Transverse colon (tissue), 4 donors: Measurements from ENCODE around the gene OSBPL9. TPM values are rescaled to one million over a fixed set of nuclear protein-coding genes. Genes with fewer than 3 reads are reported as not detected.
A peak's percentile ranks its signal among the peaks of the same experiment; 100 is the strongest.

Source experiments
- DNase-seq: peaks from one replicate; pipeline ENCODE4 v3.0.0-alpha.2; 2019
- H3K27ac ChIP-seq, 4 donors: fragments of 200-600 bp; sonication (generic); 2 replicates each; pipeline ENCODE4 v1.5.1; 2016 to 2018; ENCODE audit warnings: inconsistent platforms in 4 of 4
- H3K27me3 ChIP-seq: fragments of 200-600 bp; sonication (generic); 2 replicates; pipeline ENCODE4 v1.5.1; 2017; ENCODE audit warnings: inconsistent platforms
- H3K36me3 ChIP-seq, 4 donors: fragments of 200-600 bp; sonication (generic); 2 replicates each; pipeline ENCODE4 v1.5.1; 2017 to 2019; ENCODE audit warnings: inconsistent platforms in 4 of 4
- H3K4me1 ChIP-seq, 4 donors: fragments of 200-600 bp; sonication (generic); 2 replicates each; pipeline ENCODE4 v1.5.1; 2017 to 2020; ENCODE audit warnings: inconsistent platforms in 4 of 4
- H3K4me3 ChIP-seq, 4 donors: fragments of 200-600 bp; sonication (generic); 1 replicate in 1 of 4; 2 replicates in 3 of 4; pipeline versions ENCODE4 v1.5.1 to v1.6.1; 2017 to 2019; ENCODE audit warnings: inconsistent platforms in 4 of 4
- H3K9me3 ChIP-seq, 2 donors: fragments of 200-600 bp; sonication (generic); 2 replicates each; pipeline ENCODE4 v1.5.1; 2017 to 2019; ENCODE audit warnings: inconsistent platforms in 2 of 2
- EP300 ChIP-seq: sonication (generic); formaldehyde crosslinking; IDR thresholded peaks from one replicate; pipeline ENCODE4 v1.6.1; 2017; ENCODE audit warnings: antibody characterized with exemption, low read depth
- POLR2A ChIP-seq: fragments of 450-650 bp; IDR thresholded peaks from one replicate; pipeline ENCODE4 v1.6.1; 2016; ENCODE audit warnings: antibody characterized with exemption, mild to moderate bottlenecking, moderate library complexity
- POLR2AphosphoS5 ChIP-seq, 3 donors: sonication (generic); formaldehyde crosslinking; IDR thresholded peaks; one replicate each; pipeline ENCODE4 v1.6.1; 2016; ENCODE audit warnings: antibody characterized with exemption in 3 of 3
- WGBS, 2 donors: methylation state at CpG; one replicate each; pipeline ENCODE4 v1.1.5; 2018; ENCODE audit warnings: low coverage in 1 of 2; 5-methylcytosine and 5-hydroxymethylcytosine counted together
- in situ Hi-C, 4 donors: fragments of 200-750 bp; cut with MboI; loops; one replicate each; pipeline versions ENCODE4 v1.15.0 to v1.15.1; 2017; ENCODE audit warnings: low sequenced_read_pairs in 3 of 4, low pct_ligation_motif_present in 1 of 4, low pct_unique_long_range_greater_than_20kb in 1 of 4
- intact Hi-C: fragments of 100-400 bp; cut with DNase I; formaldehyde crosslinking; loops from one replicate; pipeline ENCODE4 v1.15.1; 2023; ENCODE audit warnings: low total_unique reads
- total RNA-seq, 4 donors: library from RNA; depleted of rRNA; stranded (reverse); fragments of >200 nt; gene quantifications; one replicate each; pipeline ENCODE4 v1.1.0, GENCODE V29; 2016
- TF ChIP-seq, protein P1 (sequence below), 5 experiments: fragments of 200-600 bp in 3 of 5; fragments of 450-650 bp in 2 of 5; sonication (generic) in 3 of 5; IDR thresholded peaks; 1 replicate in 2 of 5; 2 replicates in 3 of 5; pipeline ENCODE4 v1.5.1; 2016 to 2017; ENCODE audit warnings: antibody characterized with exemption in 5 of 5, inconsistent platforms in 3 of 5, mild to moderate bottlenecking in 2 of 5, moderate library complexity in 1 of 5

The OSBPL9 gene
- total RNA-seq, 4 donors from 2014 or later: 56.1 to 82.1 (median 65.4) TPM

DNA sequence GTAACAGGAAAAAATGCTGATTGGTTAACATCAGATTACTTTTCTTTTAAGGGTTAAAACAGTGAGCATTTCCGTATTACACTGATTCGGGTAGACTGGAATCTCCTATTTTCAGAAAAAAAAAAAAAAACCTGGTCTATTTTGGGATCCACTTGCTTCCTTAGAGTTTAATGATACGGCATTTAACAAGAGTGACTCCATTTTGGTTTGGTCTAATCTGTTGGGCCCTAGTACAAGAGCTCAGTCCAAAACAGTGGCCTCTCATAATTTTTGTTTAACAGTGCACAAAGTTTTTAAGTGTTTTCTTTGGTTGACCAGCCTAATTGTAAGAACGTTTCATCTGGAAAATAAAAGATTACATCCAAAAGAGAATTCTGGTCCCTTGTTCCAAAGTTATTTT, 141.4 kb downstream of the OSBPL9 start:
- Histone ChIP-seq H3K4me3 (no peak overlapping the region), H3K27me3 (no peaks in the 10 kb centered on the region), H3K36me3 (peaks cover 0 to 14% (median 4%) of the 10 kb centered on the region in 4 donors), H3K27ac (no peak overlapping the region), H3K9me3 (no peaks in the 10 kb centered on the region), H3K4me1 (no peaks in the 10 kb centered on the region)
- intact Hi-C loops: no loop called here
- TF ChIP-seq EP300: no peak
- TF ChIP-seq POLR2AphosphoS5 (IDR thresholded peaks at IDR 0.05): no peak
- no peak for TF ChIP-seq POLR2A
- TF ChIP-seq, protein P1, sequence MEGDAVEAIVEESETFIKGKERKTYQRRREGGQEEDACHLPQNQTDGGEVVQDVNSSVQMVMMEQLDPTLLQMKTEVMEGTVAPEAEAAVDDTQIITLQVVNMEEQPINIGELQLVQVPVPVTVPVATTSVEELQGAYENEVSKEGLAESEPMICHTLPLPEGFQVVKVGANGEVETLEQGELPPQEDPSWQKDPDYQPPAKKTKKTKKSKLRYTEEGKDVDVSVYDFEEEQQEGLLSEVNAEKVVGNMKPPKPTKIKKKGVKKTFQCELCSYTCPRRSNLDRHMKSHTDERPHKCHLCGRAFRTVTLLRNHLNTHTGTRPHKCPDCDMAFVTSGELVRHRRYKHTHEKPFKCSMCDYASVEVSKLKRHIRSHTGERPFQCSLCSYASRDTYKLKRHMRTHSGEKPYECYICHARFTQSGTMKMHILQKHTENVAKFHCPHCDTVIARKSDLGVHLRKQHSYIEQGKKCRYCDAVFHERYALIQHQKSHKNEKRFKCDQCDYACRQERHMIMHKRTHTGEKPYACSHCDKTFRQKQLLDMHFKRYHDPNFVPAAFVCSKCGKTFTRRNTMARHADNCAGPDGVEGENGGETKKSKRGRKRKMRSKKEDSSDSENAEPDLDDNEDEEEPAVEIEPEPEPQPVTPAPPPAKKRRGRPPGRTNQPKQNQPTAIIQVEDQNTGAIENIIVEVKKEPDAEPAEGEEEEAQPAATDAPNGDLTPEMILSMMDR (IDR thresholded peaks at IDR 0.05): no peak
- 74 to 91% methylated on average over 4 of the region's 4 CpGs for WGBS, 2 donors
- no peak for DNase-seq
- in situ Hi-C loops: loop anchor here in 1 of 4 donors (25.0 kb wide), 1 partner anchor 121 kb away; no protein-coding TSS in a partner anchor

DNA sequence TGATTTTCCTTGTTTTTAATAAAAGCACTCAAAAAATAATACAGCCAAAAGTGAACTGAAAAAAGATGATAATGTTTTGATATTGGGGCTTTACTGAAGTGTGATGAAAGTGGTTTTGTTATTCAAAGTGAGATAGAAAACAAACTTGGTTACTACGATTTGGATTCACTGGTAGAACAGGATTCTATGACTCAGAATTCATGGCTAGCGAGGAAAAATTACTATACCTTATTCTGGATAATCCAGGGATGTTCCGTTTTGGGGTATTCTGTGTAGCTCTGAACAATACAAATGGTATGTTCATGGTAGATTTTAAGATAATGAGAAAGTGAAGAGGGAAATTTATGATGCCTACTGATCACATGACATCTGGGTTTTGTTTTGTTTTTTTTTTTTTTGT, 144.0 kb downstream of the OSBPL9 start:
- TF ChIP-seq POLR2AphosphoS5 (IDR thresholded peaks at IDR 0.05) (no peak), EP300 (no peak), POLR2A (no peak)
- TF ChIP-seq, protein P1 (IDR thresholded peaks at IDR 0.05): no peak
- Histone ChIP-seq H3K36me3 (peaks cover 0 to 16% (median 7%) of the 10 kb centered on the region in 4 donors), H3K4me1 (no peaks in the 10 kb centered on the region), H3K4me3 (no peak overlapping the region), H3K9me3 (no peaks in the 10 kb centered on the region), H3K27ac (no peak overlapping the region), H3K27me3 (no peaks in the 10 kb centered on the region)
- WGBS, 2 donors: 87 to 88% methylated on average over 3 of the region's 3 CpGs
- in situ Hi-C loops: loop anchor here in 1 of 4 donors (25.0 kb wide), 1 partner anchor 124 kb away; no protein-coding TSS in a partner anchor
- no peak for DNase-seq
- intact Hi-C loops: no loop called here

GRCh38 chr1:51761351-51761750, 144.5 kb downstream of the OSBPL9 start:
- no peak overlapping the region for H3K4me3 ChIP-seq
- intact Hi-C loops (no loop called here), in situ Hi-C loops (loop anchor here in 1 of 4 donors (25.0 kb wide), 1 partner anchor 124 kb away; no protein-coding TSS in a partner anchor)
- H3K4me1 ChIP-seq: no peaks in the 10 kb centered on the region
- peaks cover 0 to 21% (median 9%) of the 10 kb centered on the region in 4 donors for H3K36me3 ChIP-seq
- no peak overlapping the region for H3K27ac ChIP-seq
- TF ChIP-seq, protein P1 (IDR thresholded peaks at IDR 0.05): no peak
- TF ChIP-seq POLR2AphosphoS5 (IDR thresholded peaks at IDR 0.05) (no peak), POLR2A (no peak), EP300 (no peak)
- DNase-seq: no peak
- 90% methylated on average over 1 of the region's 1 CpG; no CpG with 5 or more reads in 1 of the 2 donors for WGBS, 2 donors
- H3K9me3 ChIP-seq: no peaks in the 10 kb centered on the region
- H3K27me3 ChIP-seq: no peaks in the 10 kb centered on the region

DNA sequence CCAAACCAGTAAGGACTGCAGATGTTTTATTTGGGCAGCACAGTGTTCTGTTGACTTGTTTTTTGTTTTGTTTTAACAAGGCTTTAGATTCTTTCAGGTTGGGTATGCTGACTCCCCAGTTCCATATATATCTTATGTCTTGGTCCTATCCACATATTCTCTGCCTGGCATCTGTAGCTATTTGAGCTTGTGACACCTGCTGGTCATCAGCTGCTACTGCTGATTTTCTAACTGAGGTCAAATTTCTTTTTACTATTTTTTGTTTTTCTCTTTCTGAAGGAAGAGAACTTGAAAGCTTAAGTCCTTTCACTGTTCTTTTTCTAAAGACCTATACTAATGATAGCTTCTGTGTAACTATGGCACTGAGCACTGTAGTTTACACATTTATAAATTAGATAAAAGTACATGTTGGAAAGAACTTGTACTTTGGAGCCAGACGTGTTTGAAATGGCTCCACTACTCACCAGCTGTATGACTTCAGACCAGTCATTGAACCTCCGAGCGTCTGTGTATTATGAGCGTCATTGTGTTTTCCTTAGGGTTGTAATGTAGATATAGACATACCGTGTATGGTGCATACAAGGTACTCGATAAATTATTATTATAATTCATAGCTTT, 152.2 kb downstream of the OSBPL9 start:
- in situ Hi-C loops (loop anchor here in 1 of 4 donors (25.0 kb wide), 1 partner anchor 132 kb away; no protein-coding TSS in a partner anchor), intact Hi-C loops (no loop called here)
- 31 to 71% methylated on average over 6 of the region's 6 CpGs for WGBS, 2 donors
- no peaks in the 10 kb centered on the region for H3K27me3 ChIP-seq
- H3K9me3 ChIP-seq: no peaks in the 10 kb centered on the region
- H3K36me3 ChIP-seq: peaks cover 0 to 41% (median 10%) of the 10 kb centered on the region in 4 donors
- peaks cover 0 to 3% (median 0%) of the 10 kb centered on the region in 4 donors for H3K4me1 ChIP-seq
- DNase-seq: peak; percentile 13
- peak overlapping the region in 1 of 4 donors; percentile 50 for H3K27ac ChIP-seq
- TF ChIP-seq POLR2AphosphoS5 (IDR thresholded peaks at IDR 0.05) (no peak), EP300 (no peak), POLR2A (no peak)
- TF ChIP-seq, protein P1 (IDR thresholded peaks at IDR 0.05): peak; percentile 78 to 83 (median 81)
- no peak overlapping the region for H3K4me3 ChIP-seq
